Measurements from ENCODE around the gene UBXN11.

UBXN11 gene

DNA sequence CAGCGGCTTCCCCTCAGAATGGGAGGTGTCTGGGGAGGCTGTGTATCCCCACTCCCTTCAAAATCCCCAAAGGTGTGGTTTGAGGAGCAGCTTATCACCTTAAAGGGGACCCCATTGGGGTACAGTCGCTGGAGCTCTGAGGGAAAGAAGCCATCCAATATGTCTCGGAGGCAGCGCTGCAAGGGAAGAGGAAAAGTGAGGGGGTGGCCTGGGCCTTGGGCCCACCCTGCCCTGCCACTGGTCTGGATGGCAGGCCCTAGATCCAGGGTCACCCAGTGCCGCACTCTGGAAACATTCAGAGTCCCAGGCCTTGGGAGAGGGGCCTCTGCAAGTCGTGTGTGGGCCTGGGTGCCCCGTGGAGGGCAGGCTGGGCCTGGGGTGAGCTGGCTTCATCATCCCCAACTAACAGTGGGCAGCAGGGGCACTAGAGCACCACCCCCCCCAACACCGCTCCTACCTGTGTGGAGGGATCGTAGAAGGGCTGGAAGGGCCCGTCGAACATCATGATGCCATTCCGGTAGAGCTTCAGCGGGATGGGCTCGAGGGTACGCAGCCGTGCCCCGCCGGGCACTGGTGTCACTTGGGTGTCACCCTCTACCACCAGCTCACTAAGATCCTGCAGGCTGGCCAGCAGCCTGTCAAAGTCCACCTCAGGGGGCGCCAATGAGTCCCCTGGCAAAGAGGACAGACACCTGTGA lies 20.9 kb downstream of the UBXN11 start:
- no peak for DNase-seq (ENCODE audit: low read depth)

DNA sequence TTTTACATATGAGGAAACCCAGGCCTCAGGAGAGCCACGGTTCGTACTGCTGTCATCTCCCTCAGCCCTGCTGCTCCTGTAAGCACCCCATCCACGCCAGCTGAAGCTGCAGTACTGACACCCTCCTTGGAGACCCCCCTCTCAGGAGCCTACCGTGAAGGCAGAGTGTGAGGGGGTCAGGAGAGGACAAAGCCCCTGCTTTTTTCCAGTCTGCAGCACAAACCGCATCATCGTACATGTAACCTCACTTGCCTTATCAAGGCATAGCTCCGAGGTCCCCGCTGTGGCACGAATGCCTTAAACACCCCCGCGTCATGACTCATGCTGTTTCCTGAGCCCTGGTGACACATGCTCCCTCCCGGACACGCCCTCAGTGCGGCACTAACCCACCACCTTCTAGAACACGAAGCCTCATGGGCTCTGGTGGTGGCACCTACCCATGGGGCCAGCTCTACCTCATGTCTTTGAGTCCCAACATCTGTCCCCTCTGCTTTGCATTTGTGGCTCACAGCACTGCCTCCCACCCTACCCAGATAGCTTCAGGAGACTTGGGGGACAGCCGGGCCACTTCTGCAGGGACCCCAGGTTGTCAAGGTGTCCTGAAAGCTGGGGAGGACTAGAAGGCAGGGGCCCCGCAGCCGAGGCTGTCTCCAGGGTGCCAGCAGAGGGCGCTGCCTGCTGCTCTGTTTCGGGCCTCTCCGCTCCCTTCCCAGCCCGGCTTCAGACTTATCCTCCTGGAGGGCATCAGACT lies 21.7 kb downstream of the UBXN11 start:
- DNase-seq (ENCODE audit: low read depth), result peak; percentile 97

DNA sequence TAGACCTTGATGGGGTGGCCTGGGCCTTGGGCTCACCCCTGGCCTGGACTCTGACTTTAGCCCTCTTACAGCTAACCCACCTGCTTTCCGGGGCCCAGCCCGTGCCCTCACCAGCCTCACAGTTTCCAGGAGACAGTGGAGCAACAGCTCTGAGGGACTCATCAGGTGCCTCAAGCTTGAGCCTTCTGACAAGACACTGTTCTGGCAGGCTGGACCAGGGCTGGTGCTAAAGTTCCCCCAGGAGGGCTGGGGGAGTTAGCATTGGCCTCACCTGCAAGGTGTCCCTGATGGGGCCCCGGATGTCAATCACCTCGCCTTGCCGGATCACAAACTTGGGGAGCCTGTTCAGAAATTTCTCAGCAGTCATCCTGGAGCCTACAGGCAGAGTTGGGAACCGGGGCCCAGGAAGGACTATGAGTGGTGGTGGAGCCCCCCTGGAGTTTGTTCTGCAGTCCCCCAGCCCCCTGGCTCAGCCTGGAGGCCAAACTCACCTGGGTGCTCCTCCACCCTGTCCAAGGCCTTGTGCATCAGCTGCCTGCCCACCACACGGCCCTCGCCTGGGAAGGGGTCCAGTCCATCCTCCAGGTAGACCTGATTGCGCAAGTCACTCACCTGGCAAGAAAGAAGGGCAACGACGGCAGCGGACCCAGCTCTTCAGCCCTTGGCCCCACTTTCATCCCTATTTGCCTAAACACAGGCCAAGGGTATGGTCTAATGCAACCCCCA lies 22.4 kb downstream of the UBXN11 start:
- no peak for DNase-seq (ENCODE audit: low read depth)

DNA sequence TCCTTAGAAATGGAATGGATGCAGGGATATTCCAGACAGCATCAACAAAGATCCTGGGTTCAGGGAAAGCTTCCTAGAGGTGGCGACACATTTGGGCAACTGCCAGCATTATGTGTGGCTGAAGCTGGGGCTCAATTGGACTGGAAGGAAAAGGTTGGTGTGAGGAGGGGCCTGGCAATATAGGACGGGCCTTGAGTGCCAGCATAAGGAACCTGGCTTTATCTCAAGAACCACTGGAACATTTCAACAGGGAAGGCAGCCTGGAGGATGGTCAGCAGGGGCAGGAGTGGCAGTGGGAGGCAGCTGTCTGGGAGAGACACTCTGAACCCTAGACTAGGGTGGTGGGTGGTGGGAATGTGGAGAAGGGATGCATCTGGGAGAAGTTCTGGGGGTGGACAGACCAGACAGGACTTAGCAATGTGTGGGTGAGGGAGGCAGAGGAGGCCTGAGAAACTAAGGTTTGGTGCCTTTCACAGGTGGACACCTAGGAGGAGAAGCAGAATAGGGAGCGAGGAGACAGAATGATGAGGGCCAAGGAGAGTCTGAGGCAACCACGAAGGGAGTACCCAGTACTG lies 23.1 kb downstream of the UBXN11 start:
- DNase-seq (ENCODE audit: low read depth), result no peak

DNA sequence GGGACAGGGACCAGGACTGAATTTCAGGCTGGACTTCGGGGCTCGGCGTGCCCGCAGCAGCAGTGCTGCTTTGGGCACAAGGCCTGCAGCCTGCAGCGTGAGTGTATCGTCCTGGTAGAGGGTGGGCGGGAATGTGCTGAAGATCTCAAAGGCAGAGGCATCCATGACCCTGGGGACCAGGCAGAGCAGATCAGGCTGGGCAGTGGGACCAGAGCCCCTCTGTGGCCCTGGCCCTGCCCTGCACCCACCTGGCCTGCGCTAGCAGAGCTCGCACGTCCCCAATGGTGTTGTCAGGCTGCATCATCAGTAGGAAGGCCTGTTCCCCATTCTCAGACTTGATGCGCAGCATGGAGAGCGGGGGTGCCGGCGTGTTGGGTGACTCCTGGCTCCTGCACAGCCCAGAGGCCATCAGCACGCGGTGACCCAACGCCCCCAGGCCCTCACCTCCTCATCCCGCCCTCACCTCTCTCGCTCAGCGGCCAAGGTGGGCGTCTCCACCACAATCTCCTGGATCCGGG lies 24.0 kb downstream of the UBXN11 start:
- DNase-seq (ENCODE audit: low read depth), result no peak

DNA sequence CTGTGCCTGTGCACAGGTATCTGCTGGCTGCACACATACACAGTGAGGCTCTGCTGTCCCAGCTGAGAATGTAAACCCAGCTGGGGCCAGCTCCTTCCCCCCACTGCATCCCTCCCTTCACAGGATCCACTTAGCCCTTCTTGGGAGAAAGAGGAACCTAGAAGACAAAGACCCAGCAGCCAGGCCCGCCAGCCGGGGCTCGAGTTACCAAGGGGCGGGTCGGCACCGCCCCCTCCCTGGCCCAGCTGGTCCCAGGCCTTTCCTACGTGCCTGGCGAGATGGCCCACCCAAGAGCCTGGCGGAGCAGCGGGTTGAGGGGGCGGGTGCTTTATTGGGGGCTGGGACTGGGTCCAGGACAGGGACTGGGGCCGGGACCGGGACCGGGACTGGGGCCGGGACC lies 24.5 kb downstream of the UBXN11 start:
- peak; percentile 46 for DNase-seq (ENCODE audit: low read depth)

DNA sequence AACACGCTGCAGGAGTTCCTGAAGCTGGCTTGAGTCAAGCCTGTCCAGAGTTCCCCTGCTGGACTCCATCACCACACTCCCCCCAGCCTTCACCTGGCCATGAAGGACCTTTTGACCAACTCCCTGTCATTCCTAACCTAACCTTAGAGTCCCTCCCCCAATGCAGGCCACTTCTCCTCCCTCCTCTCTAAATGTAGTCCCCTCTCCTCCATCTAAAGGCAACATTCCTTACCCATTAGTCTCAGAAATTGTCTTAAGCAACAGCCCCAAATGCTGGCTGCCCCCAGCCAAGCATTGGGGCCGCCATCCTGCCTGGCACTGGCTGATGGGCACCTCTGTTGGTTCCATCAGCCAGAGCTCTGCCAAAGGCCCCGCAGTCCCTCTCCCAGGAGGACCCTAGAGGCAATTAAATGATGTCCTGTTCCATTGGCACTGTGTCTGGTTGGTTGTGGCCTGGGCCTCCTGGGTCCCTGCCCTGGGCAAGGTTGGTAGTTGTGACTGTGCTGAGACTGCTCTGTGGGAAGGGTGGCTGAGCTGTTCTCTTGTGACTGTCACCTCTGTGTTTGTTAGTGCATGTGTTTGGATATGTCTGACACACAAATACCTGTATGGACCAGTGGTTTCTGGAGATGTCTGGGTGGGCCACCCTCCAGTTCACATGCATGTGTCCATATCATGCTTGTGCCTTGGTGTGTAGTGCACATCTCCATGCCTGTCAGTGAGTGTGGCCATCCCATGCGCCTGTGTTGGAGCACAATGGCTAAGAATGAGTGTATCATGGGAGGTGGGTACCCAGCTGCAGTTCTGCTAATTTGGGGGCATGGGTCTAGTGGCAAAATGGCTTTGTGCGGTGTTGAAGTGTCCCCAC lies 25.1 kb downstream of the UBXN11 start:
- peak; percentile 62 for DNase-seq (ENCODE audit: low read depth)

DNA sequence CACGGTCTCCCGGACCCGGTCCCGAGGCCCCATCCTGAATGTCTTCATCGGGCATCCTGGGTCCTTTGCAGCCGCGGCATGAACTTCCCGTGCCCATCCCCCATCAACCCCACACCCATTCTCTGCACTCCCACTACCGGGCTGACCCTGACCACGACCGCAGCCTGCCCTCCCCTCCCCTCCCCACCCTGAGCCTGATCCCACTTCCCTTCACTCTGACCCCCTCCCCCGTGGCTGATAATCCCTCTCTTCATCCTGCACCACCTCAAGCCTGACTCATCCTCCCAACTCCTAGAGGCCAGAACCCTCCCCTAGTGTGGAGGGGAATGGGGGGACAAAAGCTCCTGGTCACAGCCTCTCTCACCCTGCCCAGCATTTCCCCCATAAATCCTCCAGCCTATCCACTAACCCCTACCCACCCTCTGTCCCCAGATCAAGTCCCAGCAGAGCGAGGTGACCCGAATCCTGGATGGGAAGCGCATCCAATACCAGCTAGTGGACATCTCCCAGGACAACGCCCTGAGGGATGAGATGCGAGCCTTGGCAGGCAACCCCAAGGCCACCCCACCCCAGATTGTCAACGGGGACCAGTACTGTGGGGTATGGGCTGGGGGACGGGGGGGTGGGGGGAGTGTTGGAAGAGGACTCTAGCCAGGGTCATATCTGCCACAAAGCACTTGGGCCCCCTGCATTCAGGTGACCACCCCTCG lies 25.9 kb downstream of the UBXN11 start:
- DNase-seq (ENCODE audit: low read depth), result peak; percentile 64

DNA sequence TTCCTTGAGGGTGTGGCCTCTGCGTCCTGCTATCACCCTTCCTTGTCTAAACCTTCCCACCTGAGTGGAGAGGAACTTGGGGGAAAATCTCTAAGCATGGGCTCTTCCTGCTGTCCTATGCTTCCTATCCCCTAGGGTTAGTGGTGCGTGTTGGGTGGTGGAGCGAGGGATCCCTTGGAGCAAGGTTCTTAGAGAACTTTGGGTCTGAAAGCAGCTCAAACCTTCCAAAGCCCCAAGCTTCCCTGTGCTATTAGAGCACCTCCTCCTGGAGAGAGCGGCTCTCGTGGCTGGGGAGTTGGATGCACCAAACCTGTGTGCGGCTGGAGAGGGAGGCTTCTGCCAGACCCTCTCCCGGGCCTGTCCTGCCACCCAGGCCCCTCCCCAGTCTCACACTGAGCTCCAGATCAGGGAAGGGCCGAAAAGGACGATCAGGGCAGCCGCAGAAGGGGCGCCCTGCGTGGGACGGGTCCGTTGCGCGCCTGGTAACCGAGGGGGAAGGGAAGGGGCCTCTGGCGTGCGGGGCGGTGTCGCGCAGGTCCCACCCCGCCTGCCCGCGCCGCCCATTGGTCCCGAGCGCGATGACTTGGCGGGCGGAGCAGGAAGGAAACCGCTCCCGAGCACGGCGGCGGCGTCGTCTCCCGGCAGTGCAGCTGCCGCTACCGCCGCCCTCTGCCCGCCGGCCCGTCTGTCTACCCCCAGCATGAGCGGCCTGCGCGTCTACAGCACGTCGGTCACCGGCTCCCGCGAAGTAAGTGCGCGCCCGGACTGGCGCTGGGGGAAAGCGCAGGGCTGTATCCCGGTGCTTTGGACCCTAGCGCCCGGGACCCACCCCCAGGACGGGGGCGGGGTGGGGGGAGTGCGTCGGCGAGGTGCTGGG lies 26.7 kb downstream of the UBXN11 start, which contains the start of gene SH3BGRL3:
TSS of gene SH3BGRL3 (plus strand) at position 631 of the 877 bp plus-strand sequence. CDS start at position 701, 70 bp downstream.
- DNase-seq (ENCODE audit: low read depth), result peak; percentile 87

DNA sequence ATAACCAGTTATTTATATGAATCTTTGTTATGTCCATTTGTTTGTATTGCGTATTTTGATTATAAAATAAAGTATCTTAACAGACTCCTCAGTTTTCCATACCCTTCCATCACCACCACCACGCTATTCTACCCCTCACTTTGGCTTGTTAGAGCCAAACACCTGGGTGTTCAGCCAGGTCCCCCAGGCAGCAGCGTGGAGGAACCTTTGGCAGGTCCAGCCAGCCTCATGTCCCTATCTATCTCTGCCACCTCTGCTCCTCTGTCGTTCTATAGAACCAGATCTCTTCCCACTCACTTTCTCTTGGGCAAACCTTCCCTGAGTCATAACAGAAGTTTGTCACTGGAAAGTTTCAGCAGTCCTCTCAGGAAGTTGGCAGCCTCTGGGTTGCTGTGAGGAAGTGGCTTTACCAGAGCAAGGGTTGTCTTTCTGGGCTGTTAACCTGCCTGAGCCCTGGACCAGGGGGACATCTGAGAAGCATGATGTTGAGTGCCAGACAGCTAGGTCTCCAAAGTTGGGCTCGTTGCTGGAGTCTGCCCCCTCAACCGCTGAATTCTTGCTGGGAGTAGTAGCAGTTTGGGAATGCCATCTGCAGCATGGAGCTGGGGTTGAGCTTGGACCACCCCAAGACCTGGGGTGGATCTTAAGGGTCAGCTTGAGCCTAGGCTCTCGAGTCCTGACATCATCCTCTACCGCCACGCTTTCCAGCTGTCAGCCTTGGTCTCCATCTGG lies 27.5 kb downstream of the UBXN11 start:
- peak; percentile 87 for DNase-seq (ENCODE audit: low read depth)

DNA sequence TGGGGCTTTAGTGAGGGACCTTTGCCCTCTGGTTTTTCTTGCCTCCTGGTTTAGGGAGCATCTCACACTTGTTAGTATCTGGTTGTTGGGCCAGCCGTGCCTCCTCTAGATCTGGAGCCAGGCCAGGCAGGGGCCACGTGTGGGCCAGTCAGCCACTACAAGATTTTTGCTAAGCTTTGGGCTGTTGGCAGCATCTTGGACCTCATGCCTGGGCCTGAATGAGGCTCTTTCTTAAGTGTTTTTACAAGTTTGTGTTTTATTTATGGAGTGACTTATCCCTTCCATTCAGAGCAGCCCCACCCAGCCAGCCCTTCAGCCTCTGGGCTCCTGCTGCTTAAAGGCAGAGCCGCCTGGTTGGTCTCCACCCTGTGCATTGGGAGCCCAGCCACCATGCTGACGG lies 28.1 kb downstream of the UBXN11 start:
- DNase-seq (ENCODE audit: low read depth), result peak; percentile 93

DNA sequence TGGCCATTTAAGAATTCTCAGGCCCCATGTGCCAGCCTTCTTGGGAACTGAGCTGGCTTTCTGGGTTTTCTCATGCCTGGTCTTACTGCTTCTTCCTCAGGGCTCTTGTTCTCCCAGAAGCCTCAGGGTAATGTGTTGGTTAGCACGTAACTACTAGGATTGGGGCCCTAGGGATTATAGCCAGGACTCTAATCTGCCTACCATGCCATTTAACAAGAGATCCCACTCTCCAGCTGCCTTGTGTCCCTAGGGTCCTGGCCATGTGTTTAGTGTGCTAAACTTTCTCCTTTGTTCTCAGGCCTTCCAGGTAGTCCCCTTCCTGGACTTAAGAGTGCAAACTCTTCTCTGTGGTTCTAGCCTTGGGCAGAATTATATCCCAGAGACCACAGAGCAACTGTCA lies 28.7 kb downstream of the UBXN11 start:
- no peak for DNase-seq (ENCODE audit: low read depth)

DNA sequence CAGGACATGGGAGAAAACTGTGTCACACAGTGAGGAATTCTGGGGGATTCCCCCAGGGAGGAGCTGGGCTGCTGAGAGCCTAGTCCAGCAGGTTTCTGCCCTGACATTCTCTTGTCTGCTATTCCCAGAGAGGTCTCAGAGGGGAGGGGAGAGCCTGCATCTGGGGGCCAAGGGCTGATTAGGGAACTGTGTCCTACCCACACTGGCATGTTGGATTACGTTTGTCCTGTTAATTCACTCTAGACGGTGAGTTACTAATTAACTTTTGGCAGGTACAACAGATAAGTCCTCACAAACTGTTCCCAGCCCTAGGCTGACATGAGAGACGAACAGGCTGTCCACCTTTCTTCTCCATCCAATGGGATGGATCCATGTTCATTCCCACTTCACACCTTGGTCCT lies 29.2 kb downstream of the UBXN11 start:
- DNase-seq (ENCODE audit: low read depth), result no peak

DNA sequence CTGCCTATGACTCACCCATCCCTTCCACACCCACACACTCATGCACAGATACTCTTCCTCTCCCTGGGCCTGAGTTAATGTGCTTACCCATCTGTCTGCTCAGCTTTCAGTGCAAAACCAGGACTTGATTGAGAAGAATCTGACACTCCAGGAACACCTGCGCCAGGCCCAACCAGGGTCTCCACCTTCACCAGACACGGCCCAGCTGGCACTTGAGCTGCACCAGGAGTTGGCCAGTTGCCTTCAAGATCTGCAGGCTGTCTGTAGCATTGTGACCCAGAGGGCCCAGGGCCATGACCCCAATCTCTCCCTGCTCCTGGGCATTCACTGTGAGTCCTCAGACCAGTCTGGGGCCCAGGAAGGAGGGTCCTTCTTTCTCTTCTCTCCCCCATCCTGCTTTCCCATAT lies 30.0 kb downstream of the UBXN11 start:
- DNase-seq (ENCODE audit: low read depth), result no peak

DNA sequence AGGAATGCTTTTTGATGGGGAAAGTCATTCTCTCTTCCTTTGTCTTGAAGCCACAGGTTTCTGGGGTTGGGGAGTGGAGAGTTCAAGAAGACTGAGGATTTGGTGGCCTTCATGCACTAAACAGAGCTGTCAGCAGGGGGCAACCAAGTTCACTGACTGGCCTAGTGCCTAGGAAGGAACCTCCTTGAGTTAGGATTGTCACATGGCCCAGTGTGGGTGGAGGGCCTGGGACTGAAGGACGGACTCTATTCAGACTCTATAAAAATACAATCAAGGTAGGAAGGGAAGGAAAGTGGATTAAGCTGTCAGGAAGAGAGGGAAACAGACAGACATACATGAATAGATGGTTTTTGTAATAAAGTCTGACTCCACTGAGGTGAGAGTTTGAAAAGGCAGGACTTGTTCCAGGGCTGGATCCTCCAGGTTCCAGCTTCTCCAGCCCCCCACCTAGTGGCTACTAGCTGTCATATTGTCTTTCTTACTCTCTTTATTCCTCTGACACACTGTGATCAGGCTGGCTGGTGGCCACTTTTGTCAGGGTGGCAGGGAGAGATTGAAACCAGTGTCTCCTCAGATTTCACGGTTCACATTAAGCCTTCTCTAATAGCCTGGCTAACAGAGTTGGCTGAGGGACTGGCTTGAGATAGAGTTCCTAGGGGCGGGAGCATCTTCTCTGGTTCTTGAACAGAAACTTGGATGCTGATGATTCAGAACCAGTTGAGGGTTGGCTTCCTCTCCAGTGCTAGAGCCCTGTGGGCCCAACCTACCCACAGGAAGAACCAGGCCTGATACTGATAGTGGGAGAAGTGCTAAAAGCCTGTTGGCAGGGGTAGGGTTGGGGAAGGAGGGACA lies 30.6 kb downstream of the UBXN11 start:
- peak; percentile 98 for DNase-seq (ENCODE audit: low read depth)

DNA sequence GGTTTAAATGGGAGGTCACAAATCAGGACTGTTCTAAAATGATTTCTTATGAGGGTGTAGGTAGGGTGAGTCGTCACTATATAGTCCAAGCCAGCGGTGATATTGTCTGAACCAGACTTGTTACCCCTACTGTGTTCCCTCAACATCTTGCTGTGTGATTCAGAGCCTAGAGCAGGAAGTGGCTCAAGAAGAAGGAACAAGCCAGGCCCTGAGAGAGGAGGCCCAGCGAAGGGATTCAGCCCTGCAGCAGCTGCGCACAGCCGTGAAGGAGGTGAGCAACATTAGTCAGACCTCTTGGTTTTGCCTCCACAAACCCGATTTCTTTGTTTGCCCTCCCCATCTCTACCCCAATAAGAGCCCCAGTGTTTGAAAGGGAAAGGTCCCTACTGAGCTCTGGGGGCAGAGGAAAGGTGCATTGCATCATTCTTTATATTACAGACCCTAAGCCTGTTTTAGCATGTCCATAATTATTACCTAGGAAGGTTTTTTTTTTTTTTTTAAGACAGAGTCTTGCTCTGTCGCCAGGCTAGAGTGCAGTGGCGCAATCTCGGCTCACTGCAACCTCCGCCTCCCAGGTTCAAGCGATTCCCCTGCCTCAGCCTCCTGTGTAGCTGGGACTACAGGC lies 31.5 kb downstream of the UBXN11 start:
- DNase-seq (ENCODE audit: low read depth), result no peak

DNA sequence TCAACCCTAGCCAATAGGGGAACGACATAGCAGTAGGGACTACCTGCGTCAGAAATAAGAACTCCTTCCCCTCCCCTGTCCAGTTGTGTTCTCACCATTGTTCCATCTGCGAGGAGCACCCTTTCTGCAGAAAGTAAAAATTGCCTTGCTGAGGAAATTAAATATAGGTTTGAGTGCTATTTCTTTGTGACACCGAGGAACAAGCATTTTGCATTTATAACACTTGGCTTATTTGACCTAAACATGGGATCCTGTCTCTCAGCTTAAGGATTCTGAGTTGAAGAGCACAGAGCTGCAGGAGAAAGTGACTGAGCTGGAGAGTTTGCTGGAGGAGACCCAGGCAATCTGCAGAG lies 37.3 kb downstream of the UBXN11 start:
- no peak for DNase-seq (ENCODE audit: low read depth)
